Spleen (tissue), 7 donors: ENCODE measurements around the gene PSMB7.

Experiments used
- CTCF ChIP-seq, 11 experiments: fragments of 200-600 bp in 7 of 11; fragments of 450-650 bp in 4 of 11; sonication (generic) in 4 of 11; IDR thresholded peaks in 8 of 11; conservative IDR thresholded peaks in 3 of 11; 1 replicate in 7 of 11; 2 replicates in 4 of 11; pipeline versions ENCODE4 v1.4.0 to v1.8.0; 2016 to 2021; ENCODE audit warnings: antibody characterized with exemption in 11 of 11, inconsistent platforms in 4 of 11, mild to moderate bottlenecking in 1 of 11
- POLR2A ChIP-seq, 3 donors: fragments of 450-650 bp; IDR thresholded peaks; one replicate each; pipeline ENCODE4 v1.5.1; 2017; ENCODE audit warnings: antibody characterized with exemption in 3 of 3, mild to moderate bottlenecking in 1 of 3
- donor health status: DM: no; HTN: no; CAD: no; lungs with moderate emphysema.
- donor health status: DM: no; HTN: no; CAD: no.
- donor health status: DM: no; HTN: no; CAD: no.

GRCh38 chr9:124349675-124350493 lies 65.4 kb downstream of the PSMB7 start:
- TF ChIP-seq CTCF (IDR thresholded peaks at IDR 0.05 in 8 of 11, conservative IDR thresholded peaks at IDR 0.05 in 3 of 11) = no peak
- no peak for TF ChIP-seq POLR2A (IDR thresholded peaks at IDR 0.05)
